Measurements from ENCODE around the gene ISY1. TPM values are rescaled to one million over a fixed set of nuclear protein-coding genes. Genes with fewer than 3 reads are reported as not detected.

Gene ISY1
- total RNA-seq, 2 donors from 2014 or later: 32.8 to 36.9 TPM

DNA sequence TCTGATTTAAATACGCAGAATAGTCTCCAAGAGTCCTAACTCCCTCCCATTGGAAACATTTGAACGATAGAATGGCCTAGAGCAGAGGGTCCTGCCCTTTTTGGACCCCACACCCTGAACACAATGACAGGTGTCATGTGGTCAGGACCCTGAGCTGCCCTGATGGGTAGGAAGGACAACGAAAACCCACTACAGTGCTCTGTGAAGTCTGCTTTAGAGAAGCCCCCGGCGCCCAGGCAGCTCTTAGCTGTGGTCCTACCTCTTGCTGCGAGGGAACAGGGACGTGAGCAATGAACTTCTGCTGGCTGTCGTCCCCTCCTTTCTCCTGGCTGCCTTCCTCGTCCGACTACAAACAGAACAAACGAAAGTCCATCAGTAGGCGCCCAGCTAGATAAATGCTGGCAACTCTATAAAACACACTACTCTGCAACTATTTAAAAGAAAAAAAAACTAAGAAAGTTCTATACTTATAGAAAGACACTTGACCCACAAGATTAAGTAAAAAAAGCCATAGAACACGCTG lies 30.5 kb downstream of the ISY1 start:
- Histone ChIP-seq H3K27ac (no peak overlapping the region), H3K36me3 (peaks cover 12% of the 10 kb centered on the region), H3K4me3 (no peak overlapping the region), H3K9me3 (no peaks in the 10 kb centered on the region), H3K27me3 (no peaks in the 10 kb centered on the region), H3K4me1 (no peaks in the 10 kb centered on the region), H3K9ac (ENCODE audit: low read depth in 2 of 2, low read length in 2 of 2) (no peak overlapping the region)
- no peak for DNase-seq
- TF ChIP-seq, protein P1, sequence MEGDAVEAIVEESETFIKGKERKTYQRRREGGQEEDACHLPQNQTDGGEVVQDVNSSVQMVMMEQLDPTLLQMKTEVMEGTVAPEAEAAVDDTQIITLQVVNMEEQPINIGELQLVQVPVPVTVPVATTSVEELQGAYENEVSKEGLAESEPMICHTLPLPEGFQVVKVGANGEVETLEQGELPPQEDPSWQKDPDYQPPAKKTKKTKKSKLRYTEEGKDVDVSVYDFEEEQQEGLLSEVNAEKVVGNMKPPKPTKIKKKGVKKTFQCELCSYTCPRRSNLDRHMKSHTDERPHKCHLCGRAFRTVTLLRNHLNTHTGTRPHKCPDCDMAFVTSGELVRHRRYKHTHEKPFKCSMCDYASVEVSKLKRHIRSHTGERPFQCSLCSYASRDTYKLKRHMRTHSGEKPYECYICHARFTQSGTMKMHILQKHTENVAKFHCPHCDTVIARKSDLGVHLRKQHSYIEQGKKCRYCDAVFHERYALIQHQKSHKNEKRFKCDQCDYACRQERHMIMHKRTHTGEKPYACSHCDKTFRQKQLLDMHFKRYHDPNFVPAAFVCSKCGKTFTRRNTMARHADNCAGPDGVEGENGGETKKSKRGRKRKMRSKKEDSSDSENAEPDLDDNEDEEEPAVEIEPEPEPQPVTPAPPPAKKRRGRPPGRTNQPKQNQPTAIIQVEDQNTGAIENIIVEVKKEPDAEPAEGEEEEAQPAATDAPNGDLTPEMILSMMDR (IDR thresholded peaks at IDR 0.05): no peak
- intact Hi-C loops (cut with DNase I): loop anchor here (10.0 kb wide), 1 partner anchor 226 kb away; no protein-coding TSS in a partner anchor

DNA sequence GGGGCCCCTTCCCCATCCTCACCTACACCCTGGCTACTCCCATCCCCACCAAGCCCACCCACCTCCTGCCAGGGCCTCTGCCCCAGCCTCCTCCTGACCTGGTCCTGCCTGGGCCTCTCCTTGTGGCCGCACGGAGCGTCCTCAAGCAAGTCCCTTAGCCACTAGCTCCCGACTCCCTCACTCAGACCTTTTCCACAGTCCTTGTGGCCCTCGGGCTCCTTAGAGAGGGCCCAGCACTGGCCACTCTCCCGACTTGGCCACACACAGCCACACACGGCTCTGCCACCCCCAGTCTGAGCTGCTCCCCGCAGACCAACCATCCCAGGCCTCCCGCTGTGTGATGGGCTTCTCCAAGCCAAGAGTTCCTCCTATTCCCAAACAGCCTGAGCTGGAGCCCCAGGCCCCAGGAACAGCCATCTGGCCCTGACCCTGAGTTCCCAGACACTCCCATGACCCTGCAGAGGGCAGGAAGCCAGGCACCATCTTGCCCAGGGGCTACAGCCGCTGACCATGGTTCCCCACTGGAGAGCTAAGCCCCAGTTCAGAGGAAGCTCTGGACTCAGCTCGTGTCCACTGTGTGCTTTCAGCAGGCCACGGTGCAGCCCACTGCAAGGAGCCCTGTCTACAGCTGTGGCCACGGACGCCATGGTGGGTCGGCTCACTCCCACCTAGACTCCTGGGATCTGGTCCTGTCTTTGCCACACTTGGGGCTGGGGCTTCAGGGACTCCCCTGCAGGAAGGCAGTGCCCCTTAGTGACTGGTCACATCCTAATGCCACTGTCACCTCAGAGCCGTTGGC lies 32.3 kb downstream of the ISY1 start:
- Histone ChIP-seq H3K36me3 (peaks cover 12% of the 10 kb centered on the region), H3K9ac (ENCODE audit: low read depth in 2 of 2, low read length in 2 of 2) (no peak overlapping the region)
- intact Hi-C loops (cut with DNase I): no loop called here

DNA sequence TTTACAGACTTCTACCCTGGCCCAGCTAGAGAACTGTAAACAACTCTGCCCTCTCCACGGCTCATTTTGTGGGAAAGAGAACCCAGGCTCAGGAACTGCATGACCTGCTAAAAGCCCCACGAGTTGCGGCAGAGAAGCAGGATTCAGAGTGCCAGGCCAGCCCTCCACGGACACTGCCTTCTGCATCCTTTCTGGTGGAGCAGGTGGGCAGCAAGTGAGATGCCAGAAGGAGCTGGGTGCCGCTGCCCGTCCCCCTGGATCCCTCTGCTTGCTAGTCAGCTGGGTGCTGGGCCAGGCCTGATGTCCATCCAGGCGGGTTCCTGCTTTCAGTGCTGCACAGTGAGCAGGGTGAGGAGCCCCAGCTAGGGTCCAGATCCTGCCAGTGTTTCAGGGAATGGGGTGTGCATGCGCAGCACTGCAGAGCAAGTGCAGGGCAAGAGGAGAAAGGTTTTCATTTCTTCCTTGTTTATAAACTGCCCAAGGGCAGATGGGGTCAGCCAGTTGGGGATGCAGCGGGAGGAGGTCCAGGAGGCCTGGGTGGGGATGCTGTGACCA lies 34.1 kb downstream of the ISY1 start:
- TF ChIP-seq, protein P1 (IDR thresholded peaks at IDR 0.05): no peak
- DNase-seq: no peak
- Histone ChIP-seq H3K4me3 (no peak overlapping the region), H3K4me1 (peaks cover 7% of the 10 kb centered on the region), H3K27me3 (no peaks in the 10 kb centered on the region), H3K27ac (no peak overlapping the region), H3K36me3 (peaks cover 12% of the 10 kb centered on the region), H3K9me3 (no peaks in the 10 kb centered on the region), H3K9ac (ENCODE audit: low read depth in 2 of 2, low read length in 2 of 2) (no peak overlapping the region)
- intact Hi-C loops (cut with DNase I): no loop called here

More for the DNA sequence above, 32.3 kb downstream of the ISY1 start:
- TF ChIP-seq, protein P1 (IDR thresholded peaks at IDR 0.05): no peak
- no peak for DNase-seq
- H3K27me3 ChIP-seq: no peaks in the 10 kb centered on the region
- no peak overlapping the region for H3K27ac ChIP-seq
- no peaks in the 10 kb centered on the region for H3K9me3 ChIP-seq
- no peaks in the 10 kb centered on the region for H3K4me1 ChIP-seq
- no peak overlapping the region for H3K4me3 ChIP-seq

DNA sequence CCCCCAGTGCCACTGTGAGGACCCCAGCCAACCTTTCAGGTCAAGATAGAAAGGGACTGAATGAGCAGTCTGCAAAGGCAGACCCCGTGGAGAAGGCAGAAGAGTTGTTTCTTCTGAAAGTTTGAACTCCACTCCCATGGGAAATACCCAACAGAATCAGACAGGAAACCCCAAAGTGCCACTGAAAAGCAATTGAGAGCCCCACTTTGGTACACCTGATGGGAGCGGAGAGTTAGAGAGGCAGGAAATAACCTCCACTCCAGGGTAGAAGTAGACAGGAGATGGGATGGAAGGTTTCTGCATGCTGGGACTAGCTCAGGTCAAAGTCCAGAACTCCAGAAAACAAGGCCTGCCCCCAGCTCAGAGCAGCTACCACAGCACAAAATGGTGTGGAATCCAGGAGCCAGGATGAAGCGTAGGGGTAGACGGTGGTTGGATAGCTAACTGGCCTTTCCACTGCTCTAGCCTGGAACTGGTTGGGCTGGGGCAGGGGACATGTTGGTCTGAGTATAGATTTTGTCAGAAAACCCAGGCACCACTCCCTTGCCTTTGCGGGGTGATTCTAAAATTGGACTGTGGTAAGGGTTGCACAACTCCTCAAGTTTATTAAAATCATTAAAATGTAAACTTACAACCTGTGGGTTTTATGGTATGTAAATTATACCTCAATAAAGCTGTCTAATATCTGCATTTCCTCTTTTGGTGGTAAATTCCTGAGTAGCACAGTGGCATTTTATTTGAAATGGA lies 37.4 kb downstream of the ISY1 start:
- peaks cover 17% of the 10 kb centered on the region for H3K4me1 ChIP-seq
- DNase-seq: peak; percentile 66
- H3K9ac ChIP-seq (ENCODE audit: low read depth in 2 of 2, low read length in 2 of 2): peak overlapping the region in 1 of 2 donors; percentile 21
- H3K36me3 ChIP-seq: no peaks in the 10 kb centered on the region
- TF ChIP-seq, protein P1 (IDR thresholded peaks at IDR 0.05): no peak
- H3K27me3 ChIP-seq: no peaks in the 10 kb centered on the region
- intact Hi-C loops (cut with DNase I): no loop called here
- no peak overlapping the region for H3K4me3 ChIP-seq
- peak overlapping the region; percentile 78 for H3K27ac ChIP-seq
- no peaks in the 10 kb centered on the region for H3K9me3 ChIP-seq

DNA sequence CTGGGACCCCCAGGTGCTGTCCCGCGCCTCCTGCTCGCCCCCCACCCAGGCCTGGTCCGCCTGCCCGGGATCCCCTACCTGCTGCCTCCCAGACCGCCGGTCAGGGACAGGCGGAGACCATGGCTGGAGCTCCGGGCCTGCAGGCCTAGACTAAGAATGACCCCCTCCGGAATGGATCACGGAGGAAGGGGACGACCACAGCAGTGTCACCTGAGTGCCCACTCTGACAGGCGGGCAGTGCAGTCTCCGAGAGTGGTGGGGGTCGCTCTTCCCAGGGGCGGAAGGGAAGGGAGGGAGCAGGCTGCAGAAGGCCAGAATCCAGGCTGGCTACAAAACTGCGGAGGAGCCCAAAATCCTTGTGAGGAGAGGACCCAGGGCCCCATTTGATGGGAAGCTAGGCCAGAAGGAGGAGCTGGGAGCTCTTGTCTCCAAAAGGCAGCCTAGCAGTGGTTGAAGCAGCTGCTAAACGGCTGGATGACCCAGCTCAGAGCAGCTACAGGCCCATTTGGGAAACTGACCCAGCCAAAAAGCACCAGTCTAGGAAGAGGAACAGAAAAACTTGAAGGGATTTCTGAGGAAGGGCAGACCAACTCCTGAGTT lies 38.4 kb downstream of the ISY1 start:
- peak overlapping the region; percentile 78 for H3K27ac ChIP-seq
- TF ChIP-seq, protein P1 (IDR thresholded peaks at IDR 0.05): no peak
- no peak overlapping the region for H3K4me3 ChIP-seq
- peaks cover 20% of the 10 kb centered on the region for H3K4me1 ChIP-seq
- H3K36me3 ChIP-seq: no peaks in the 10 kb centered on the region
- no peaks in the 10 kb centered on the region for H3K27me3 ChIP-seq
- DNase-seq: peak; percentile 40
- intact Hi-C loops (cut with DNase I): no loop called here
- peak overlapping the region; percentile 8 to 40 for H3K9ac ChIP-seq (ENCODE audit: low read depth in 2 of 2, low read length in 2 of 2)
- no peaks in the 10 kb centered on the region for H3K9me3 ChIP-seq
